COLO829 (cell line): ENCODE results near the gene C3orf49.

ENCODE experiments used
- DNase-seq: peaks from one replicate; pipeline ENCODE4 v3.0.0; 2012; ENCODE audit warnings: low spot score

The C3orf49 gene

DNA sequence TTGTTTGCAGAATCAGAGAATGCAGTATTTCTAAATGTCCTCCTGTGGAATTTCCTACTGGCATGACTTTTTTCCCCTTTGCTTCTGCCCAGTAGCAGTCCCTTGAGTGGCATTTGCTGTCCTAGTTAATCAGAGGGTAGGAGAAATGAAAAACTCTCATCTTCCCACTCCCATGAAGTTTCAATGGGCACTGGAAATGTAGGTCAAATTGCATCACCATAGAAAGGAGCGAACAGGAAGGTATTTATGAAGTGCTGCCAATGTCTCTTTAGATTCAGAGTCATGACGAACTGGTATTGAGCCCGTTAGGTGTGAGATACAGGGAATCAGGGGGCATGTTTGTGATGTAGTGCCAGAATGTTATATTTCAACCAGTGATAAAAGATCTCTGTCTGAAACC, 67.8 kb downstream of the C3orf49 start:
- DNase-seq = no peak

DNA sequence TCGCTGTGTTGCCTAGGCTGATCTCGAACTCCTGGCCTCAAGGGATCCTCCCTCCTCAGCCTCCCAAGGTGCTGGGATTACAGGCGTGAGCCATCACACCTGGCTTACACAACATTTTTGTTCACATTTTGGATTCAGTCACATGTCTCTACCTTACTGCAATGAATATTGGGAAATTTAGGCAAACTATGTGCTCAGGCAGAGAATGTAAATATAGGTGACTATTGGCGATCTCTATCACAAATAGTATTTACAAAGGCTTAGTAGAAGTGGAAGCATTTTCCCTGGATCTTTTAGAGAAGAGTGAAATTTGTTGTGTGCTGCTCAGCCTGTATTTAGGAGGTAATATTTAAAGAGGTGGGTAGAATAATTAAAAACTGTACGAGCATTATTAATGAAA, 72.4 kb downstream of the C3orf49 start:
- DNase-seq = no peak

DNA sequence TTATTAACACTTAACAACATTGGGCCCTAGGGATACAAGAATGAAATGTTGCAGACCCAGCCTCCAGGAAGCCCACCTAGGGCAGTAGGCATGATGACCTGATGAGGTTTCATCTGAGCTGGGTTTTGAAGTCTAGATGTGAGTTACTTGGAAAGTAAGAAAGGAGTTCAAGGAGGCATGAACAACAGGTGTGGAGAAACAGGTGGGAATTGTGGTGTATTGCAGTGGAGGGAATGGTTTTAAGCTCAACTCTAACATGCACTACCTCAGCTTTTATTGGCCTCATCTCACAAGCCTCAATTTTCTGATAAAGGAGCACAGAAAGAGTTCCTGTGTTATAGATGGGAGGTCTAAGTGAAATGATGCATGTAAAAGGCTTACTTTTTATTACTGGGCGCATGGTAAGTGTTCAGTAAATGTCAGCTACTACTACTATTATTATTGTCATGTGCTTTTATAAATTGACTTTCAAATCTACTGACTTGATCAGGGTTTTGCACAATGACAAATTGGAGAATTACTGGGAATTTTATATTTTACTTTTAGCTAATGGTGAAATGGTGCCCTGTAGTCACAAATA, 73.8 kb downstream of the C3orf49 start:
- no peak for DNase-seq

DNA sequence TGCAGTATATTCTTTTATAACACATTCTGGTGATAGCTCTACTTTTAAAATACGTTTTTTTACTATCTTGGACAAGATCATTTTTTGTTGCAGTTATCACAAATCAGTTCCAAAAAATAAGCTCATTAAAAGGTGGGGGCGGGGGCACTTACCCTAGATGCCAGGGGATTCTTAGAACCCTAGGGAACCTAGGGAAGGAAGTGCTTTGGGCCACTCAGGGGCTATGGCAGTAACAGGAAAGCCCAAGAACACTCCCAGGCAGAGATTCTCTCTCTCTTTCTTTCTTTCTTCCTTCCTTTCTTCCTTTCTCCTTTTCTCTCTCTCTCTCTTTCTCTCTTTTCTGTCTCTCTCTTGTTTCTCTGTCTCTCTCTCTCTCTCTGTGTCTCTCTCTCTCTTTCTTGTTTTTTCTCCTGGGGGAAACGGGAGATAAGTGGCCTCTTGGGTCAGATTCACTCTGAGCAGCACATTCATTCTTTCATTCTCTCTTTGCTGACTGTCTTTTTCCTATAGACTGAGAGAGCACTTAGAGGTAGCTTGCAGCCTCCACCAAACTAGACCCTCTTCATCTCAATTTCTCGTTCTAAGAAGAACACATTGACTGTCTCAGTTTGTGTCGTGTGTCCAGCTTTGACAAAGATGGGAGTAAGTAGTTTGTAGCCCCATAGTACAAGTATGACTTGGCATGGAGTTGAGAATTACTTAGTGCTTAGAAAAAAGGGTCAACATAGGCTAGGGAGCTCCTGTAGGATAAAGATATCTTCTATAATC, 76.5 kb downstream of the C3orf49 start:
- no peak for DNase-seq

DNA sequence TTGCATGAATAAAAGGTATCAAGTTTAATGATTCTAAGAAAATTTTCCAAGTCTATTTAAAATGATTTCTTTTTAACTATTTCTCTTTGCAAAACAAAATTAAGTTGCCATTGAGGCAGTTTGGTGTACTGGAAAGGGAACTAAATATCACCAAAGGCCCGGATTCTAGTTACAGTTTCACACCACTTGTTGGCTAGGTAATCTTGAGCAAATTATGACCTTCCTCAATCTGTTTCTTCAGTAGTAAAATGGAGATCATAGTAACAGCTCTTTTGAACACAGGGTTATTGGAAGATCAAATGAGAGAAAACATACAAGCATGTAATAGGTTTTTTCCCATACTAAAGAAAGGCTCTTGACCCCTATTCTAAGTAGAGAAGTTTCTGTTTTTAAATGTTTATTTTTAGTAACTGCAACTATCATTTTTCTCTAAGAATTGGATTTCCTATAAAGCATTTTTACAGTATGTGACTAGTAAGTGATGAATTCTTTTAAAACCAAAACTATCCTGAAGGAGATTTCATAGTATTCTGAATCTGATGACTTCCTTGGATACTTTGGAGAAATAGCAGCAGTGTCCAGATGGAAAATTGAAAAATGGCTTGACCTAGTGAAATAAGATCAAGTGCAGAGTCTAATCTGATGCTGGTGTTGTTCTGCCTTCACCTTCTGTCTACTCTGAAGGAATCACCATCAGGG, 77.4 kb downstream of the C3orf49 start:
- no peak for DNase-seq
